HL-60 (cell line): ENCODE measurements around the gene CREB5.

Source experiments
- DNase-seq, 2 experiments: peaks; one replicate each; pipeline ENCODE4 v3.0.0-alpha.2; 2010 to 2020; ENCODE audit warnings: low read depth in 1 of 2, low spot score in 1 of 2
- H3K27ac ChIP-seq: fragments of 250-450 bp; sonication (Bioruptor Pico); replicated peaks from 2 replicates; pipeline ENCODE4 v1.5.1; 2020; ENCODE audit warnings: mild to moderate bottlenecking, moderate library complexity
- H3K27me3 ChIP-seq: fragments of 250-450 bp; sonication (Bioruptor Pico); 2 replicates; pipeline ENCODE4 v1.5.1; 2021; ENCODE audit warnings: mild to moderate bottlenecking, moderate library complexity; ENCODE audit not compliant: insufficient read depth, poor library complexity, severe bottlenecking
- H3K4me3 ChIP-seq: replicated peaks from 2 replicates; pipeline ENCODE4 v1.5.1; 2011; ENCODE audit warnings: mild to moderate bottlenecking, control low read depth, low read length; ENCODE audit not compliant: insufficient read depth
- GABPA ChIP-seq: IDR thresholded peaks from 2 replicates; pipeline ENCODE4 v1.6.1; 2012; ENCODE audit warnings: low read depth
- POLR2AphosphoS5 ChIP-seq: IDR thresholded peaks from 2 replicates; pipeline ENCODE4 v1.6.1; 2012; ENCODE audit warnings: low read depth
- SPI1 ChIP-seq: IDR thresholded peaks from 2 replicates; pipeline ENCODE4 v1.6.1; 2012; ENCODE audit warnings: low read depth, mild to moderate bottlenecking, borderline replicate concordance
- TF ChIP-seq, protein P1 (sequence below): IDR thresholded peaks from 2 replicates; pipeline ENCODE4 v1.6.1; 2012; ENCODE audit warnings: low read depth; ENCODE audit not compliant: insufficient replicate concordance
- TF ChIP-seq, protein P2 (sequence below): IDR thresholded peaks from one replicate; pipeline ENCODE4 v1.5.1; 2011; ENCODE audit warnings: low read length, control low read depth, inconsistent platforms; ENCODE audit not compliant: insufficient read depth

The CREB5 gene

DNA sequence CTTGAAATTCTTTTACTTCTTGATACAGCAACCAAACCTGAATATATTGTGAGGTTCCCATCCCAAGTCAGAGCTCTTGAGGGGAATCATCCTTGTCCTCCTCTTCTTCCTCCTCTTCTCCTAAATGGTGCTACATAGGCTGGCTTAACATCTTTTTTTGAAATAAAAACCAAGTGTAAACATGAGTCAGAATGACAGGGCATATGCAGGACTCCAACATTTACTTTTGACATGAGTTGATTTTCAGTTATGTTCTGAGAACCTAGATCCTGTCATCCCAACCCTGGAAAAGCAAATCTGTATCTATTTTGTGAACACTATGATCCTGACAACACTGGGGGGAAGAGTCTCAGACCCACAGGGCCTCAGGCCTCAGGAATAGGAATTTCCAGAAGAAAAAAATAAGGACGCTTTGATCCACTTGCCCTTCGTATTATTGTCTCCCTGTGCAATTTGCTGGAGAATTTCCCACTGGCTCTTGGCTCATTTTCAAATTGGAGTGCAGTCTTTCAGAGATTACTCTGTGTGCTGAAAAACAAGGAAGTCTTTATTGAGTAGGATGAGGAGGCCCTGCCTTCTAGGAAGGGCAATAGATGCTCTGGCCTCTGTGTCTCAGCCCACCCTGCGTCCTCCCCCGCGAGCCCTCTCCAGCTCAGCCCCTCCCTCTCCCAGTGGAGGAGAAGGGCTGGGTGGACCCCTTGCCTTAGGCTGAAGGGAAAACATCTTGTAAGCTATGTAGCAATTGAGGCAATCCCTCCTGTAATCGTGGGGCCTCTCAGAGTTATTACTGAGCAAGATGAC is 121.6 kb downstream of the CREB5 start:
- TF ChIP-seq, protein P1, sequence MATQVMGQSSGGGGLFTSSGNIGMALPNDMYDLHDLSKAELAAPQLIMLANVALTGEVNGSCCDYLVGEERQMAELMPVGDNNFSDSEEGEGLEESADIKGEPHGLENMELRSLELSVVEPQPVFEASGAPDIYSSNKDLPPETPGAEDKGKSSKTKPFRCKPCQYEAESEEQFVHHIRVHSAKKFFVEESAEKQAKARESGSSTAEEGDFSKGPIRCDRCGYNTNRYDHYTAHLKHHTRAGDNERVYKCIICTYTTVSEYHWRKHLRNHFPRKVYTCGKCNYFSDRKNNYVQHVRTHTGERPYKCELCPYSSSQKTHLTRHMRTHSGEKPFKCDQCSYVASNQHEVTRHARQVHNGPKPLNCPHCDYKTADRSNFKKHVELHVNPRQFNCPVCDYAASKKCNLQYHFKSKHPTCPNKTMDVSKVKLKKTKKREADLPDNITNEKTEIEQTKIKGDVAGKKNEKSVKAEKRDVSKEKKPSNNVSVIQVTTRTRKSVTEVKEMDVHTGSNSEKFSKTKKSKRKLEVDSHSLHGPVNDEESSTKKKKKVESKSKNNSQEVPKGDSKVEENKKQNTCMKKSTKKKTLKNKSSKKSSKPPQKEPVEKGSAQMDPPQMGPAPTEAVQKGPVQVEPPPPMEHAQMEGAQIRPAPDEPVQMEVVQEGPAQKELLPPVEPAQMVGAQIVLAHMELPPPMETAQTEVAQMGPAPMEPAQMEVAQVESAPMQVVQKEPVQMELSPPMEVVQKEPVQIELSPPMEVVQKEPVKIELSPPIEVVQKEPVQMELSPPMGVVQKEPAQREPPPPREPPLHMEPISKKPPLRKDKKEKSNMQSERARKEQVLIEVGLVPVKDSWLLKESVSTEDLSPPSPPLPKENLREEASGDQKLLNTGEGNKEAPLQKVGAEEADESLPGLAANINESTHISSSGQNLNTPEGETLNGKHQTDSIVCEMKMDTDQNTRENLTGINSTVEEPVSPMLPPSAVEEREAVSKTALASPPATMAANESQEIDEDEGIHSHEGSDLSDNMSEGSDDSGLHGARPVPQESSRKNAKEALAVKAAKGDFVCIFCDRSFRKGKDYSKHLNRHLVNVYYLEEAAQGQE, result no peak
- TF ChIP-seq POLR2AphosphoS5 (no peak), SPI1 (no peak), GABPA (no peak)
- TF ChIP-seq, protein P2, sequence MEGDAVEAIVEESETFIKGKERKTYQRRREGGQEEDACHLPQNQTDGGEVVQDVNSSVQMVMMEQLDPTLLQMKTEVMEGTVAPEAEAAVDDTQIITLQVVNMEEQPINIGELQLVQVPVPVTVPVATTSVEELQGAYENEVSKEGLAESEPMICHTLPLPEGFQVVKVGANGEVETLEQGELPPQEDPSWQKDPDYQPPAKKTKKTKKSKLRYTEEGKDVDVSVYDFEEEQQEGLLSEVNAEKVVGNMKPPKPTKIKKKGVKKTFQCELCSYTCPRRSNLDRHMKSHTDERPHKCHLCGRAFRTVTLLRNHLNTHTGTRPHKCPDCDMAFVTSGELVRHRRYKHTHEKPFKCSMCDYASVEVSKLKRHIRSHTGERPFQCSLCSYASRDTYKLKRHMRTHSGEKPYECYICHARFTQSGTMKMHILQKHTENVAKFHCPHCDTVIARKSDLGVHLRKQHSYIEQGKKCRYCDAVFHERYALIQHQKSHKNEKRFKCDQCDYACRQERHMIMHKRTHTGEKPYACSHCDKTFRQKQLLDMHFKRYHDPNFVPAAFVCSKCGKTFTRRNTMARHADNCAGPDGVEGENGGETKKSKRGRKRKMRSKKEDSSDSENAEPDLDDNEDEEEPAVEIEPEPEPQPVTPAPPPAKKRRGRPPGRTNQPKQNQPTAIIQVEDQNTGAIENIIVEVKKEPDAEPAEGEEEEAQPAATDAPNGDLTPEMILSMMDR, result no peak
- Histone ChIP-seq H3K27ac (no peak overlapping the region), H3K27me3 (no peaks in the 10 kb centered on the region), H3K4me3 (no peak overlapping the region)
- no peak for DNase-seq

- no peak for DNase-seq
- H3K27me3 ChIP-seq, result peaks cover 2% of the 10 kb centered on the region
- TF ChIP-seq POLR2AphosphoS5 (no peak), SPI1 (no peak), GABPA (no peak)
- TF ChIP-seq, protein P1, result no peak
- TF ChIP-seq, protein P2, result no peak
- H3K4me3 ChIP-seq, result no peak overlapping the region
- no peak overlapping the region for H3K27ac ChIP-seq
These were observed 123.9 kb downstream of the CREB5 start for GRCh38 chr7:28536259-28536658.

GRCh38 chr7:28539289-28539981 is 127.1 kb downstream of the CREB5 start:
- TF ChIP-seq POLR2AphosphoS5, result no peak
- TF ChIP-seq, protein P2, result no peak
- no peak for TF ChIP-seq GABPA
- TF ChIP-seq SPI1, result no peak
- TF ChIP-seq, protein P1, result no peak
- Histone ChIP-seq H3K27ac (no peak overlapping the region), H3K27me3 (peaks cover 12% of the 10 kb centered on the region), H3K4me3 (no peak overlapping the region)
- DNase-seq, result no peak
